NOMO-1 treated with dmso at 0.1 percent for 144 hours (cell line): ENCODE measurements around the gene ABCA4.
"Not testable (repeated sequence)": the region's sequence is repeated elsewhere in the genome, so short reads cannot be mapped to it uniquely, and the experiment has no call there.

ENCODE experiments used
- DNase-seq: peaks from one replicate; lab custom pipeline; 2025; ENCODE audit not compliant: unreplicated experiment; lab: John Stamatoyannopoulos, UW

Gene ABCA4

GRCh38 chr1:93958032-93958725 lies 162.8 kb downstream of the ABCA4 start:
- no peak for DNase-seq

- no peak for DNase-seq
These were observed 165.2 kb downstream of the ABCA4 start for GRCh38 chr1:93955765-93956164.

- DNase-seq = not testable (repeated sequence)
These were observed 173.8 kb downstream of the ABCA4 start for GRCh38 chr1:93947002-93947686.
